WTC11 (cell line): ENCODE measurements around the gene RIMS4.

ENCODE experiments used
- CBFB ChIP-seq: sonication (generic); formaldehyde crosslinking; IDR thresholded peaks from 2 replicates; pipeline ENCODE4 v1.8.1; 2022; ENCODE audit warnings: mild to moderate bottlenecking, low read depth, missing genetic modification reagents
- CTCF ChIP-seq: fragments of 200-600 bp; IDR thresholded peaks from 2 replicates; pipeline ENCODE4 v1.8.0; 2022; ENCODE audit warnings: antibody characterized with exemption
- GRHL2 ChIP-seq: fragments of 250-450 bp; sonication (Bioruptor Pico); IDR thresholded peaks from 2 replicates; pipeline ENCODE4 v1.8.0; 2022; ENCODE audit warnings: mild to moderate bottlenecking, moderate library complexity; ENCODE audit not compliant: insufficient replicate concordance, severe bottlenecking
- NFE2L1 ChIP-seq: sonication (generic); formaldehyde crosslinking; IDR thresholded peaks from 2 replicates; pipeline ENCODE4 v1.8.1; 2023; ENCODE audit warnings: missing genetic modification reagents
- PRDM15 ChIP-seq: sonication (generic); formaldehyde crosslinking; IDR thresholded peaks from 2 replicates; pipeline ENCODE4 v1.8.0; 2022; ENCODE audit warnings: missing genetic modification reagents

- TF ChIP-seq NFE2L1 (CRISPR knock-in tag) = no peak
- no peak for TF ChIP-seq GRHL2 (CRISPR knock-in tag)
- TF ChIP-seq CTCF = no peak
- TF ChIP-seq CBFB (CRISPR knock-in tag) = no peak
- no peak for TF ChIP-seq PRDM15 (CRISPR knock-in tag)
Observed at GRCh38 chr20:44835116-44835515, 24.8 kb upstream of the RIMS4 start.
